ENCODE data around the gene PLA2G3. TPM values are rescaled to one million over a fixed set of nuclear protein-coding genes. Genes with fewer than 3 reads are reported as not detected.

Gene PLA2G3
- total RNA-seq, 1 experiment from 2014 or later, result not detected

GRCh38 chr22:31087744-31088215 is 52.5 kb downstream of the PLA2G3 start:
- Histone ChIP-seq H3K36me3 (peaks cover 74% of the 10 kb centered on the region), H3K4me3 (no peak overlapping the region)

GRCh38 chr22:31086703-31087330 is 53.5 kb downstream of the PLA2G3 start:
- Histone ChIP-seq H3K27me3 (no peaks in the 10 kb centered on the region), H3K36me3 (peaks cover 69% of the 10 kb centered on the region), H3K9me3 (no peaks in the 10 kb centered on the region), H3K4me3 (no peak overlapping the region)
- DNase-seq, result no peak

More at GRCh38 chr22:31087744-31088215, 52.5 kb downstream of the PLA2G3 start:
- Histone ChIP-seq H3K27me3 (no peaks in the 10 kb centered on the region), H3K9me3 (no peaks in the 10 kb centered on the region)
- no peak for DNase-seq

GRCh38 chr22:31085928-31086327 is 54.4 kb downstream of the PLA2G3 start:
- H3K36me3 ChIP-seq, result peaks cover 60% of the 10 kb centered on the region
- no peak overlapping the region for H3K4me3 ChIP-seq
- no peak for DNase-seq
- no peaks in the 10 kb centered on the region for H3K9me3 ChIP-seq
- H3K27me3 ChIP-seq, result no peaks in the 10 kb centered on the region

GRCh38 chr22:31085493-31085824 is 54.8 kb downstream of the PLA2G3 start:
- no peak overlapping the region for H3K4me3 ChIP-seq
- no peak for DNase-seq
- H3K27me3 ChIP-seq, result no peaks in the 10 kb centered on the region
- H3K9me3 ChIP-seq, result no peaks in the 10 kb centered on the region
- H3K36me3 ChIP-seq, result peaks cover 55% of the 10 kb centered on the region

GRCh38 chr22:31084811-31085492 is 55.4 kb downstream of the PLA2G3 start:
- DNase-seq, result no peak
- peaks cover 53% of the 10 kb centered on the region for H3K36me3 ChIP-seq
- H3K9me3 ChIP-seq, result no peaks in the 10 kb centered on the region
- no peaks in the 10 kb centered on the region for H3K27me3 ChIP-seq
- no peak overlapping the region for H3K4me3 ChIP-seq

Other genes starting within 250 kb of the PLA2G3 start
- gene MORC2, start 171.7 kb downstream of the PLA2G3 start, total RNA-seq (2014; rRNA removed; shearing (Covaris generic); ENCODE audit: low replicate concordance), result 18.9 and 32.4 TPM in 2 replicates
- gene TUG1, start 171.2 kb downstream of the PLA2G3 start, total RNA-seq (2014; rRNA removed; shearing (Covaris generic); ENCODE audit: low replicate concordance), result 17.5 and 18.7 TPM in 2 replicates
- gene SMTN, start 59.2 kb downstream of the PLA2G3 start, total RNA-seq (2014; rRNA removed; shearing (Covaris generic); ENCODE audit: low replicate concordance), result 26.0 and 37.7 TPM in 2 replicates
- gene SELENOM, start 32.9 kb downstream of the PLA2G3 start, total RNA-seq (2014; rRNA removed; shearing (Covaris generic); ENCODE audit: low replicate concordance), result 72.5 and 98.8 TPM in 2 replicates
- gene INPP5J, start 17.5 kb downstream of the PLA2G3 start, total RNA-seq (2014; rRNA removed; shearing (Covaris generic); ENCODE audit: low replicate concordance), result not detected in 2 replicates
- gene RNF185, start 19.7 kb upstream of the PLA2G3 start, total RNA-seq (2014; rRNA removed; shearing (Covaris generic); ENCODE audit: low replicate concordance), result 39.1 and 46.0 TPM in 2 replicates
- 5.3 and 7.9 TPM in 2 replicates for gene LIMK2, start 71.8 kb upstream of the PLA2G3 start, total RNA-seq (2014; rRNA removed; shearing (Covaris generic); ENCODE audit: low replicate concordance)
- gene PIK3IP1, start 152.0 kb upstream of the PLA2G3 start, total RNA-seq (2014; rRNA removed; shearing (Covaris generic); ENCODE audit: low replicate concordance), result 0.17 and 3.7 TPM in 2 replicates
- 9.0 and 14.6 TPM in 2 replicates for gene PATZ1, start 205.8 kb upstream of the PLA2G3 start, total RNA-seq (2014; rRNA removed; shearing (Covaris generic); ENCODE audit: low replicate concordance)